HEK293T (cell line): ENCODE data around the gene MAP2K4.

Source experiments
- CTCF ChIA-PET: fragments of 350-600 bp; formaldehyde crosslinking; extraction: SDS; loops from one replicate; lab custom pipeline; 2021; ENCODE audit warnings: antibody characterized with exemption, inconsistent platforms; lab: Yijun Ruan, JAX
- POLR2A ChIA-PET: fragments of 350-600 bp; formaldehyde crosslinking; extraction: SDS; loops from one replicate; lab custom pipeline; 2020; ENCODE audit warnings: antibody characterized with exemption, inconsistent platforms; lab: Yijun Ruan, JAX
- DNase-seq: peaks from one replicate; pipeline ENCODE4 v3.0.0; 2012; ENCODE audit warnings: mixed read lengths; ENCODE audit errors: extremely low spot score
- ARNT ChIP-seq: fragments of 450-650 bp; IDR thresholded peaks from 2 replicates; pipeline ENCODE4 v1.6.1; 2017; ENCODE audit warnings: mild to moderate bottlenecking
- BHLHE40 ChIP-seq: fragments of 450-650 bp; IDR thresholded peaks from 2 replicates; pipeline ENCODE4 v1.6.1; 2016; ENCODE audit warnings: mild to moderate bottlenecking, moderate library complexity, borderline replicate concordance
- CTBP1 ChIP-seq: fragments of 450-650 bp; IDR thresholded peaks from 2 replicates; pipeline ENCODE4 v1.6.1; 2016; ENCODE audit warnings: borderline replicate concordance
- ELF4 ChIP-seq: fragments of 450-650 bp; IDR thresholded peaks from 2 replicates; pipeline ENCODE4 v1.6.1; 2017; ENCODE audit warnings: antibody characterized with exemption
- FOXA1 ChIP-seq: fragments of 450-650 bp; IDR thresholded peaks from 2 replicates; pipeline ENCODE4 v1.6.1; 2016; ENCODE audit warnings: mild to moderate bottlenecking
- FOXK2 ChIP-seq: fragments of 450-650 bp; IDR thresholded peaks from 2 replicates; pipeline ENCODE4 v1.6.1; 2016; ENCODE audit warnings: mild to moderate bottlenecking
- FOXM1 ChIP-seq: fragments of 450-650 bp; IDR thresholded peaks from 2 replicates; pipeline ENCODE4 v1.6.1; 2017; ENCODE audit warnings: mild to moderate bottlenecking, borderline replicate concordance
- HDGF ChIP-seq: fragments of 450-650 bp; IDR thresholded peaks from 2 replicates; pipeline ENCODE4 v1.6.1; 2017; ENCODE audit warnings: antibody characterized with exemption, borderline replicate concordance
- L3MBTL2 ChIP-seq: fragments of 450-650 bp; conservative IDR thresholded peaks from 2 replicates; pipeline ENCODE4 v1.6.1; 2016; ENCODE audit warnings: mild to moderate bottlenecking
- LEF1 ChIP-seq: fragments of 450-650 bp; IDR thresholded peaks from 2 replicates; pipeline ENCODE4 v1.6.1; 2017; ENCODE audit warnings: mild to moderate bottlenecking, borderline replicate concordance
- NFRKB ChIP-seq: fragments of 450-650 bp; IDR thresholded peaks from 2 replicates; pipeline ENCODE4 v1.6.1; 2016; ENCODE audit warnings: mild to moderate bottlenecking, moderate library complexity
- PKNOX1 ChIP-seq: fragments of 450-650 bp; IDR thresholded peaks from 2 replicates; pipeline ENCODE4 v1.6.1; 2016
- SP1 ChIP-seq: fragments of 450-650 bp; IDR thresholded peaks from 2 replicates; pipeline ENCODE4 v1.6.1; 2017
- SUZ12 ChIP-seq: fragments of 450-650 bp; IDR thresholded peaks from 2 replicates; pipeline ENCODE4 v1.6.1; 2016; ENCODE audit warnings: mild to moderate bottlenecking
- TARDBP ChIP-seq: fragments of 450-650 bp; IDR thresholded peaks from 2 replicates; pipeline ENCODE4 v1.6.1; 2016
- ZNF384 ChIP-seq: fragments of 450-650 bp; IDR thresholded peaks from 2 replicates; pipeline ENCODE4 v1.6.1; 2016

MAP2K4 gene

GRCh38 chr17:12107905-12108304 is 87.2 kb downstream of the MAP2K4 start:
- ChIA-PET CTCF (no interaction called here), POLR2A (no interaction called here)
- no peak for TF ChIP-seq LEF1
- TF ChIP-seq HDGF: no peak
- no peak for TF ChIP-seq FOXK2
- TF ChIP-seq PKNOX1: no peak
- no peak for TF ChIP-seq CTBP1
- no peak for TF ChIP-seq SUZ12
- TF ChIP-seq L3MBTL2: no peak
- no peak for TF ChIP-seq FOXM1
- TF ChIP-seq ELF4: no peak
- TF ChIP-seq TARDBP: no peak
- TF ChIP-seq FOXA1: no peak
- TF ChIP-seq NFRKB: no peak
- TF ChIP-seq ARNT: no peak
- no peak for DNase-seq

- POLR2A ChIA-PET: no interaction called here
- TF ChIP-seq ARNT (no peak), FOXM1 (no peak), LEF1 (no peak), FOXK2 (no peak), BHLHE40 (no peak), HDGF (no peak), ZNF384 (no peak), NFRKB (no peak), SUZ12 (no peak), FOXA1 (no peak)
- no peak for DNase-seq
- CTCF ChIA-PET: no interaction called here
Observed at GRCh38 chr17:12110906-12111305, 90.2 kb downstream of the MAP2K4 start.

- CTCF ChIA-PET: no interaction called here
- DNase-seq: no peak
- POLR2A ChIA-PET: no interaction called here
- TF ChIP-seq FOXM1 (no peak), ZNF384 (no peak), FOXK2 (no peak), LEF1 (no peak), SP1 (no peak)
Observed at GRCh38 chr17:12113156-12113555, 92.5 kb downstream of the MAP2K4 start.

- TF ChIP-seq SUZ12 (no peak), ELF4 (no peak), ARNT (no peak), FOXM1 (no peak), BHLHE40 (no peak), PKNOX1 (no peak)
- ChIA-PET POLR2A (no interaction called here), CTCF (no interaction called here)
- DNase-seq: no peak
Observed at GRCh38 chr17:12114686-12115418, 94.2 kb downstream of the MAP2K4 start.

GRCh38 chr17:12116143-12116542 is 95.5 kb downstream of the MAP2K4 start:
- TF ChIP-seq BHLHE40 (no peak), SUZ12 (no peak), ELF4 (no peak), TARDBP (no peak), CTBP1 (no peak), L3MBTL2 (no peak), FOXM1 (no peak)
- no peak for DNase-seq
- ChIA-PET POLR2A (interaction anchor here (1.6 kb wide), 1 partner anchor 119 kb away, joined by 5 read pairs; the partner anchor contains the start of gene ZNF18), CTCF (no interaction called here)

- no peak for TF ChIP-seq HDGF
- no peak for TF ChIP-seq NFRKB
- TF ChIP-seq SP1: no peak
- no peak for TF ChIP-seq CTBP1
- TF ChIP-seq ELF4: no peak
- TF ChIP-seq FOXA1: no peak
- TF ChIP-seq L3MBTL2: no peak
- no peak for TF ChIP-seq LEF1
- TF ChIP-seq PKNOX1: no peak
- no peak for TF ChIP-seq FOXM1
- TF ChIP-seq SUZ12: no peak
- TF ChIP-seq BHLHE40: no peak
- TF ChIP-seq ARNT: no peak
- TF ChIP-seq FOXK2: no peak
- TF ChIP-seq TARDBP: no peak
- TF ChIP-seq ZNF384: no peak
- CTCF ChIA-PET: no interaction called here
- no peak for DNase-seq
- POLR2A ChIA-PET: no interaction called here
Observed at GRCh38 chr17:12118617-12119016, 97.9 kb downstream of the MAP2K4 start.

- CTCF ChIA-PET: no interaction called here
Observed at GRCh38 chr17:12122075-12122474, 101.4 kb downstream of the MAP2K4 start.

More at GRCh38 chr17:12122075-12122474, 101.4 kb downstream of the MAP2K4 start:
- POLR2A ChIA-PET: interaction anchor here (1.3 kb wide), 1 partner anchor 125 kb away, joined by 3 read pairs; the partner anchor contains the start of gene ZNF18
- TF ChIP-seq LEF1 (no peak), FOXM1 (no peak), TARDBP (no peak), ZNF384 (no peak), SUZ12 (no peak), SP1 (no peak), ARNT (no peak), L3MBTL2 (no peak), ELF4 (no peak), PKNOX1 (no peak), NFRKB (no peak), HDGF (no peak), CTBP1 (no peak), BHLHE40 (no peak), FOXA1 (no peak)
- DNase-seq: no peak
